HL-60/S4 (cell line): Measurements from ENCODE around the gene CLMN.

Source experiments
- in situ Hi-C: fragments of 300-500 bp; cut with MboI; formaldehyde crosslinking; loops from 2 replicates; pipeline ENCODE4 v1.14.3; 2022; ENCODE audit warnings: low sequenced_read_pairs

The CLMN gene, protein sequence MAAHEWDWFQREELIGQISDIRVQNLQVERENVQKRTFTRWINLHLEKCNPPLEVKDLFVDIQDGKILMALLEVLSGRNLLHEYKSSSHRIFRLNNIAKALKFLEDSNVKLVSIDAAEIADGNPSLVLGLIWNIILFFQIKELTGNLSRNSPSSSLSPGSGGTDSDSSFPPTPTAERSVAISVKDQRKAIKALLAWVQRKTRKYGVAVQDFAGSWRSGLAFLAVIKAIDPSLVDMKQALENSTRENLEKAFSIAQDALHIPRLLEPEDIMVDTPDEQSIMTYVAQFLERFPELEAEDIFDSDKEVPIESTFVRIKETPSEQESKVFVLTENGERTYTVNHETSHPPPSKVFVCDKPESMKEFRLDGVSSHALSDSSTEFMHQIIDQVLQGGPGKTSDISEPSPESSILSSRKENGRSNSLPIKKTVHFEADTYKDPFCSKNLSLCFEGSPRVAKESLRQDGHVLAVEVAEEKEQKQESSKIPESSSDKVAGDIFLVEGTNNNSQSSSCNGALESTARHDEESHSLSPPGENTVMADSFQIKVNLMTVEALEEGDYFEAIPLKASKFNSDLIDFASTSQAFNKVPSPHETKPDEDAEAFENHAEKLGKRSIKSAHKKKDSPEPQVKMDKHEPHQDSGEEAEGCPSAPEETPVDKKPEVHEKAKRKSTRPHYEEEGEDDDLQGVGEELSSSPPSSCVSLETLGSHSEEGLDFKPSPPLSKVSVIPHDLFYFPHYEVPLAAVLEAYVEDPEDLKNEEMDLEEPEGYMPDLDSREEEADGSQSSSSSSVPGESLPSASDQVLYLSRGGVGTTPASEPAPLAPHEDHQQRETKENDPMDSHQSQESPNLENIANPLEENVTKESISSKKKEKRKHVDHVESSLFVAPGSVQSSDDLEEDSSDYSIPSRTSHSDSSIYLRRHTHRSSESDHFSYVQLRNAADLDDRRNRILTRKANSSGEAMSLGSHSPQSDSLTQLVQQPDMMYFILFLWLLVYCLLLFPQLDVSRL

DNA sequence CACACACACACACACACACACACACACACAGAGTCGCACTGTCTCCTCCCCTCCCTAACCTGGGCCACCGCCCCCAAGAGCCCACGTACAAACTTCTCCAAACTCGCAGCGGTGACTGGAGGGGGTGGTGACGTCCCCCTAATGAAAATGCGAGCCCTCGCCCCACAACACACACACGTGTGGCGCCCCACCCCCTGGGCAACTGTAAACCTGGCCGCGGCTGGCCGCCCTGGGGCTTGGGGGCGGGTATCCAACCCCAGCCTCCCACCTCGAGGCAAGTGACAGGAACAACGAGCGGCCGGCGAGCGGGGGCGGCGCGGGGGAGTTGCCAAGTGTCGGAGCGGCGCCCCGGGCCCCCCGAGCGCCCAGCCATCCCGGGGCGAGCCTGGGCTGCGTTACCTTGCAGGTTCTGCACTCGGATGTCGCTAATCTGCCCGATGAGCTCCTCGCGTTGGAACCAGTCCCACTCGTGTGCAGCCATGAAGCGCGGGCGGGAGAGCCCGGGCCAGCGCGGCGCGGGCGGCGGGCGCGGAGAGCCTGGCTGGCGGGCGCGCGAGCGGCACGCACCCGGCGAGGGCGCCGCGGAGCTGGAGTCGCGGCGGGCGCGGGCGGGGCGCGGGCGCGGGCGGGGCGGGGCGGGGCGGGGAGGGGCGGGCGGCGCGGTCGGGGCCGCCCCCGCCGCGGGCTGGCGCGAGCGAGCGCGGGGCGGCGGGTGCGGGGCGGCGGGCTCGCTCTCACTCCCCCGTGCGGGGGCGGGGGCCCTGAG lies at the start of gene CLMN:
CLMN (minus strand) TSS at position 597 of the 766 bp plus-strand sequence; CDS start at position 481, 116 bp downstream.
- in situ Hi-C loops: no loop called here

DNA sequence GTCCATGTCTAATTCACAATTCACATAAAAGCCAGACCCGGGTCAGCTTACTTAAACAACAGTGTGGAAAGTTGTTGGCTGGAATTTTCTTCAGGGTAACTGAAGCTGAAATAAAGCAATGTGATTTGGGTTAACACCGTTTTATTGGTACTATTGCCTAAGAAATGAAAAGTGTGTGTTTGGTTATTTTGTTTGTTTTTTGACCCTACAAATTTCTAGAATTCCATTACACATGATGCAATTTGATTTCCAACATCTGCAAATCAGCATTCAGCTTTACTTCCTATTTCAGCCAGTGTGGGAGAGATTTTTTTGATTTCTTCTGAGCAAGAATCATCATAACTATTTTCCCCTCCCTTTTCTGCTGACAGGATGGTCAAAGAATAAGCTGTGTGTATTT lies 45.7 kb upstream of the CLMN start:
- in situ Hi-C loops: no loop called here

DNA sequence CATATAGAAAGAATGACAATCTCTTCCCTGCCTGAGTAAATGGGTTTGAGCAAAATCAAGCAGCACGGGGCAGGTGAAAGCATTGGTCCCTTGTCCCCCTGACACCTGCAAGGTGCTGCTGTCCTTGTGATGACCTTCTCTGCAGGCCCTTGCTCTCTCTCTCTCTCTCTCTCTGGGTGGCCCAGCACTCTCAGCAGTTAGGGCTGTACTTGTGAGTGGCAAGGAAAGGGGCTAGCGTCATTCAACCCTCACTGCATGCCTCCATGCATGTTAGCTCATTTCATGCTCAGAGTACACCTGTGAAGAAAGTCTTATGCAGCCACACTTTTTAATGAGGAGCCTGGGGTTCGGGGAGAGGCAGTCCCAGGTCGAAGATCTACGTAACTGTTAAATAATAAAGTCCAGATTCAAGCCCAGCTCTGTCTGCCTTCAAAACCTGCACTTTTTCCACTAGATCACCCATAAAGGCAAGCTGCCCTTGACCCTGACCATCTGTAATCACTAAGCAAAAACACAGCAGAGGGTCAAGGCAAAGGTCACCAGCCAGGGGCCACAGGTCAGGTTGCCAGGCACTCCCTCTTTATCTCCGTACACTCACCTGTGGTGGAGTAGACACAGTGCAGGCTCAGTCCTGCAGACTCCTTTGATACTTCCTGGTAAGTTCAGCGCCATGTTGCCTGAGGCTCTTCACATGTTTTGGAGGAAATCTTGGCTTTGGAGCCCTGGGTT lies 44.9 kb upstream of the CLMN start:
- in situ Hi-C loops: no loop called here

DNA sequence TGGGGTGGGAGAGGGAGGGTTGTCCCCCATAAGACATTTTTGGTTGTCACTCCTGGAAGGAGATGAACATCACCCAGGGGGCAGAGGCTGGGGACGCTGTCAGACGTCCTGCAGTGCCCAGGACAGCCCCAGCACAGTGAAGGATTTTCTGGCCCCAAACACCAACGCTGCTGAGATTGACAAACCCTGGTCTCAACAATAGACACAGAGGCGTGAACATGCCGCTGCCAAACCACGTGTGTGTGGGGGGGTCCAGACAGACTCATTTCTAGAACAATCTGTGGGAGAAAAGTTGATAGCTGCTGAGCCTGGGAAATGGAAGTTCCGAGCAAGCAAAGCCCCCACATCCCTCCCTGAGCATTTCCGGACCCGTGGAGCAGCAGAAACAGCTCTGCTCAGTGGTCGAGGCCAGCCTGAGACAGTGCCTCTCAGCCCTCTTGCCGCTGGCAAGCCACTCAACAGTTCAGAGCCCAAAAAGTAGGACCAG lies 43.8 kb upstream of the CLMN start:
- in situ Hi-C loops: no loop called here

DNA sequence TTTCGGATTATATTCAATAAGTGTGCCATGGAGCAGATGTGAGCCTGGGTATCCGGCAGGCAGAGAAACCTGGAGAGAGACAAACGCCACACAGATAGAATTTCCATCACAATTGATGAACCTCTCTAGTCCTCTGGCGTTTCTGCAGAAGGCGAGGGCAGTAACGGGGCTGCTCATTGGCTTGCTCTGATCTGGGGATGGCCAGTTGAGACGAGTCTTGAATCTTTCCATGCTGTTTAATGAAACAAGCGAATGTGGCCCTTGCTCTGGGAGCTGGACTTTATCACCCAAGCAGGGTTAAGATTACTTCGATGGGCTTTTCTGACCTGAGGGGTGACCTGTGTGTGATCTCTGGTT lies 42.4 kb upstream of the CLMN start:
- in situ Hi-C loops: no loop called here

DNA sequence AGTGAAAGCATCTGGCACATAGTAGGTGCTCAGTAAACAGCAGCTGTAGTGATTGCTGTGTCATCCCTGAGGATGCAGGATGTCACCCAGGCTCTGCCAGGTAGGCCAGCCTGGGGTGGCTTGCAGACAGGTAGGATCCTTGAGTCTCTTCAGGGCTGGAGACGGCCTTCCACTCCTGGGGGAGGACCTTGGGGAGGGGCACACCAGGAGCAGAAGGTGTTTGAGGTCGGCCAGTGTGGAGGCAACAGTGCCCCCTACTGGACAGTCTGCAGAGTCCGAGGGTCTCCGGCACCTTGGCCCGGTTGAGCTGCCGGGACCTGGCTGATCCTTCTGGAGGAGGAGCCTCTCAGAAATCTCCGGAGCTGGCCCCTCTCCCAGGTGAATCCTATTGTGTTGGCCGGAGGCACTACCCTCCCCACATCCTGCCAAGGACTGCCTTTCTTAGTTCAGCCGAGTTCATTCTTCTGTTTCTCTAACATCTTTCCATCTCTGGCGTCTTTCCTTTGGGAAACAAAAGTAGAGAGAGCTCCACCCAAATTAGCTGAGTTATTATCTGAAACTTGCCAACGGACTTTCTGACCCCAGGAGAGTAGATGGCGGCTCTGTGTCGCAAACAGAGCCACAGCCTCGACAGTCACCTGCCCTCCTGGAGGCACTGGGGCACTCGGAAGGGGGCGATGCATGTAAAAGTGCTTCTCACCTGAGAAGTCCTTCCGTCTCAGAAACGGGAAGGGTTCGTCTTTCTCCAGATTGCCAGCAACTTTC lies 41.8 kb upstream of the CLMN start:
- in situ Hi-C loops: no loop called here

DNA sequence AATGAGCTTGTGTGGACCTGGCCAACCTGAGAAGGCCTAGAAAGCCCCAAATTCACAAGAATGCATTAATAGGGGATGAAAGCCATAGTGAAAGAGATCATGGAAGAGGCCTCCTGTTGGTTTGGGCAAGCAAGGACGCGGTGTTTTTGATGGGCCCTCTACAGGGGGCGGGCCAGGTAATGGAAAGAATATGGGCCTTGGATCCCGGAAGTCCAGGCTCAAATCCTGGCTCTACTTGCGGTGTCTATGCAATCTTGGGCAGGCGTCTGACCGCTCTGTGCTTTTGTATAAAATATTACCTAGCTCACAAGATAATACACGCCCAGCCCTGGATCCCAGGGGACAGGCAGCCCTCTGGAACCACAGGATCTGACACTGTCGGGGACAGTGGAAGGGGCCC lies 41.1 kb upstream of the CLMN start:
- in situ Hi-C loops: no loop called here

DNA sequence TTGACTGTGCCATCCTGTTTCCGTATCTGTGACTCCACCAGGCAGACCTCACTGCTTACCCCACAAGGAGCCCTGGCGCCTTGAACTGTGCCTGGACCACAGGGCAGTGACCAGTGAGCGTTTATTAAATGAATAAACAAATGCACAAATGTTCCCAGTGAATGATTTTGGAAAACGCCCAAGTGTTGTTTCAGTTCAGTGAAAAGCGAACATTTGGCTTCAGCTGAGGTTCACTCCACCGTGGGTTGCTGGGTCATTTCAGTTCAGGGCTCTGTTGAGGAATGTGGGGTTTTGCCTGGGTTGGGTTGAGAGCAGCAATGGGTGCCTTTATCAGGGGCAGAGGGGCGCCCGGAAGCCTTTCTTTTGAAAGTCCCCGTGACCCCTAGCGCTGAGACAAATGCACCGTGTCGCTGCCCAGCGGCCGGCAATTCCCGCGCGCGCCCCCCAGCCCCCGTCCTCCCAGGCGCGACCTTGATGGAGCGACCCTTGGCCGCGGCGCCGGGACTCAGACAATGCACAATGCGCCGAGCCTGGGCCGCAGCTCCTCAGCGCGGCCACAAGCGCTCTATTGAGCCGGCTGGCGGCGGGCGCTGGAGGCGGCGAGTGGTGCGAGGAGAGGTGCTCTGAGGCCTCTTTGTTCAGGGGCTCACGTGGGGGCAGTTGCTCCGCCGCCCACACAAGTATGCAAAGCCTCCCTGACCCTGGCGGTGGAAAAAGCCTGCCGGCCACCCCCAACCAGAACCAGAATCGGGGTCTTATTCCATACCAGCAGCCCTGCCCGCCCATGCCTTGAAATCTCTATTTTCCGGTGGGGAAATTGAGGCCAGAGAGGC lies 40.5 kb upstream of the CLMN start:
- in situ Hi-C loops: no loop called here

DNA sequence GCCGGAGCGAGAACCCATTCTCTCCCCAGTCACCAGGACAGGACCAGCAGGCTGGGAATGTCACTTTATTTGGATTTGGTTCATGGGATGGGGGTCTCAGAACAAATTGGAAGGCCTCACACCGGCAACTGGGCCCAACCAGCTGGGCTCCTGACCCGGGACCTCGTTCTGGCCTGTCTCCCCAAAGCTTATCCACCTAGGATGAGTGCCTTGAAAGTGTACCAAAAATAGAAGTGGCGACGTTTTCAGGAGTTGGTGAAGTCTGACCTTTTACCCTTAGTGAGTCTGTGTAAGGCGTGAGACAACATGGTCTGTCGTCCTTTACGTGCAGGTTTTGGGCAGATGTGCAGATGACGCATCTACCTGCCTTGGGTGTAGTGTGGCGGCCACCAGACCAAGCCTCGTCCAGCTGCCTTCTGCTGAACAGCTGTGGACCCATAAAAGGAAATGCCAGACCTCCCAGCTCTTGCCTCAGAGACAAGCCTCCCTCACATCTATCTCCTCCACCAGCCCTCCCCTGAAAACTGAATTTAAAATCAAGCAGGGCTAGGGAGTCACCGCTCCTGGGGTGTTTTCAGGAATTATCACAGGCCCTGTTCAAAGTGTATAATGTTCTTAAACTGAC lies 36.6 kb upstream of the CLMN start:
- in situ Hi-C loops: no loop called here

DNA sequence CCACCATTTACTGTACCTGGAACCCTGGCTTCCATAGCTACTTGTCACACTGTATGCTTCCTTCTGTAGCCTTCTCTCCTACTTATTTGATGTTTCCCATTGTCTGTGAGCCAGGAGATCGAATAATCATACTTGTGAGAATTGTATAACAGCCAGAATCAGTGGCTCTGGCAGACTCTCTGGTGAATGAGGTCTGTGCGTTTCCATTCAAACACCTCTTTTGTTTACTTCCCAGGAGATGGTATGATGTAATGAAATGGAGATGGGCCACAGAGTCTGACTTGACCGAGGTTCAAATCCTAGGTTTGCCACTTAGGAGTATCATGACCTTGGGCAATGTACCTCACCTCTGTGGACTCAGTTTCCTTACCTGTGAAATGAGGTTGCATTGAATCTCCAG lies 35.7 kb upstream of the CLMN start:
- in situ Hi-C loops: no loop called here

DNA sequence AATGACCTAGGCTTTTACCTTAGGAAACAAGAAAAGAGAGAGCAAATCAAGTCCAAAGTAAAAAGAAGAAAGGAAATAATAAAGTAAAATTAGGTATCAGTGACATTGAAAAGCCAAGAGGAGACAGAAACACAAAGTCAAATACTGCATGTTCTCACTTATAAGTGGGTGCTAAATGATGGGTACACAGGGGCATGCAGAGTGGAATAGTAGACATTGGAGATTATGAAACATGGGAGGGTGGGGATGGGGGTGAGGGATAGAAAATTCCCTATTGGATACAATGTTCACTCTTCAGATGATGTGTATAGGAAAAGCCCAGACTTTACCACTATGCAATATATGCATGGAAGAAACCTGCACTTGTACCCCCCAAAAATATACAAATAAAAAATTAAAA lies 35.1 kb upstream of the CLMN start:
- in situ Hi-C loops: no loop called here

DNA sequence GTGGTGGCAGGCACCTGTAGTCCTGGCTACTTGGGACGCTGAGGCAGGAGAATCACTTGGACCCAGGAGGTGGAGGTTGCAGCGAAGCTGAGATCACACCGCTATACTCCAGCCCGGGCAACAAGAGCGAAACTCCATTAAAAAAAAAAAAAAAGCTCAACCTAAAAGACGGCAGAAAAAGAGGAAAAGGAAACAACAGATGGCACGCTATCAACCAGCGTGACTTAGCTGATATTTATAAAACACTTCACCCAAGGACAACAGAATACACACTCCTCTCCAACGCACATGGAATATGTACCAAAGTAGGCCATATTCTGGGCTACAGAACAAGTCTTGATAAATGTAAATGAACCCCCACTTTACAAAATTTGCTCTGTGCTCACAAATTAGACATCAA lies 34.0 kb upstream of the CLMN start:
- in situ Hi-C loops: no loop called here

DNA sequence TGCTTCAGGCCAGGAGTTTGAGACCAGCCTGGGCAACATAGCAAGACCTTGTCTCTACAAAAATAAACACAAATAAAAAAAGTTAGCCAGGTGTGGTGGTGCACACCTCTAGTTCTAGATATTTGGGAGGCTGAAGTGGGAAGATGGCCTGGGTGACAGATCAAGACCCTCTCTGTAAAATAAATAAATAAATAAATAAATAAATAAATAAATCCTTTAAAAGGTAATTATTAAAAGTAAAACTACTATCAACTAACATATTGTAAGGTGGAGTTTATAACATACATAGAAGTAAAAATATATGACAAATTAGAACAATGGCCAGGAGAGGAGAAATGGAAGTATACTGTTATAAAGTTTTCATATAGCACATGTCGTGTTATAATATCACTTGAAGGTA lies 33.3 kb upstream of the CLMN start:
- in situ Hi-C loops: no loop called here

DNA sequence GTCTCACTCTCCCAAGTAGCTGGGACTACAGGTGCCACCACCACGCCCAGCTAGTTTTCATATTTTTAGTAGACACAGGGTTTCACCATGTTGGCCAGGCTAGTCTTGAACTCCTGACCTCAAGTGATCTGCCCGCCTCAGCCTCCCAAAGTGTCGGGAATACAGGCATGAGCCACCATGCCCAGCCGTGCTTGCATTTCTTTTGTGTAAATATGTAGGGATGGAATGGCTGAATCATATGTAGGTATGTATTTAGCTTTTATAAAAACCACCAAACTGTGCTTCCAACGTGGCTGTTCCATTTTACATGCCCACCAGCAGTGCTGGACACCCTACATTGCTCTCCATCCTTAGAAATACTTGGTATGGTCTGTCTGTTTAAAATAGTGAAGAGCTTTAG lies 32.8 kb upstream of the CLMN start:
- in situ Hi-C loops: no loop called here

DNA sequence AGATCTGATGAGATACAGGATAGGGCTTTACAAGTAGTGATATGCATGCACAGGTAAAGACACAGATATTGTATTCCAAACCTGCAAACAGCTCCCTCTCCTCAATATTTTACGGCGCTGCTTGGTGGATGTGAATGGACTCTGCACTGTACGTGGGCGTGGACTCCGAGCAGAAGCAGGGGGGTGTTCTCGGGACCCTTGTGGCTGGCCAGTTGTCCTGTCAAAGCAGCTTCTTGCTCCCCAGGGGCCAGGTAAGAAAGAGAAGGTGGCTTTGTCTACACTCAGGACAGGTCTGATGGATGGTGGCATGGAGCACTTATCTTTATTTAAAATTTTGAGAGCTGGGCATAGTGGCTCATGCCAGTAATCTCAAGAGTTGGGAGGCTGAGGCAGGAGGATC lies 29.5 kb upstream of the CLMN start:
- in situ Hi-C loops: no loop called here

DNA sequence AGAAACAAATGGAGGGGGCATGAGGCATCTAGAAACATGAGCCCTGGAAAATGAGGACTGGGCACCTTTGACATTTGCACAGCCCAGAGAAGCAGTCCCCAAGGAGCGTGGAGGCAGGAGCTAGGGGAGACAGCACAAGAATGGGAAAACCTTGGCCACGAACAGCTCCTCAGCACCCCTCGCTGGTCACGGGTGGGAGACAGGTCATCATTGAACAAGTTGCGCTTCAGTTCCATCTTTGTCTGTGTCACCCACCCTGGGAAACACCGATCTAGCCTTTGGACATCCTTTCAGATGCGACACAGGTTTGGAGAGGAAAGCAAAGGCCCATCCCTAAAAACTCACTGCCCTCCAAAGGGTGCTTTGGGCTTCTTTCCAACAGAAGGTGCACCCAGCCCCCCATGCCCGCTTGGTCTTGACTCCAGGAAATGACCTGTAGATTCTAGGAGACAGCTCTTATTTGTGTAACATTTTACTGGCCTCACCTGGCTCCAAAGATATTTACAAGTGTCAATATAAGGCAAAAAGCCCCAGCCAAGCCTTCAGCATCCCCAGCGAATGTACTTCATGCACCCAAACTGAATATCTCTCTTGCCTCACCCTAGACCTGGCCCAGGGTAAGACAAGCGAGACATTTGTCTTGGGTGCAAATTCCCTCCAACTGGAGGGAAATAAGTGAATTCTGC lies 28.8 kb upstream of the CLMN start:
- in situ Hi-C loops: no loop called here

DNA sequence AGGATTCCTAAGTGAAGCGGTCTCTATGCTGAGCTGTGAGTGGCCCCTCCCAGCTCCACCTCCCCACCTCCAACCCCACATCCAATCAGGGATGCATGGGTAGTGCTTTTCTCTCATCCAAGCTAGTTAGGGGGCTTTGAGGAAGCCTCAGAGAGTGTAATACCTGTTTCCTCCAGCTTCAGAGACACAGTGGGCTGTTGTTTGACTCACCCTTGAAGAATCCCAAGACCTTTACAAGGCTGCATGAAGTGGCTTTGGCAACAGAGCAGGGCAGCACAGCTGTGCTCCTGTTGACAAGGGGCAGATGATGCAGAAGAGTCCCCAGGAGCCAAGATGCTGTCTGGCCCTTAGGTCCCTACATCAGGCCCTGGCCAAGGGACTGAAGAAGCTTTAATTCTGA lies 27.1 kb upstream of the CLMN start:
- in situ Hi-C loops: no loop called here

DNA sequence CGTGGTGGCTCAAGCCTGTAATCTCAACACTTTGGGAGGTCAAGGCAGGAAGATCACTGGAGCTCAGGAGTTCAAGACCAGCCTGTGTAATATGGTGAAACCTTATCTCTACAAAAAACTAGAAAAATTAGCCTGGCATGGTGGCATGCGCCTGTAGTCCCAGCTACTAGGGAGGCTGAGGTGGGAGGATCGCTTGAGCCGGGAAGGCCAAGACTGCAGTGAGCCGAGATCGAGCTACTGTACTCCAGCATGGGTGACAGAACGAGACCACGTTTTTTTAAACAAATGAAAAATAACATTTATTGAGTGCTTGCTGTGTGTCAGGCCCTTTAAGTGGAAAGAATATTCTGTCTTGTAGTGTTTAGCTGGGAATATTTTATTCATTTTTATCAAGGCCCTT lies 26.6 kb upstream of the CLMN start:
- in situ Hi-C loops: no loop called here
